ENCODE measurements around the gene CYP4B1.

Gene CYP4B1

GRCh38 chr1:46801323-46802055 is 2.6 kb downstream of the CYP4B1 start:
- Mint-ChIP-seq H3K27ac (no peak overlapping the region), H3K4me1 (no peaks in the 10 kb centered on the region), H3K9me3 (peaks cover 1% of the 10 kb centered on the region), H3K36me3 (ENCODE audit: low read depth) (no peaks in the 10 kb centered on the region), H3K4me3 (no peak overlapping the region), H3K27me3 (ENCODE audit: low read depth, poor library complexity) (peaks cover 29% of the 10 kb centered on the region)
- DNase-seq: no peak
- no peak for TF ChIP-seq CTCF (IDR thresholded peaks at IDR 0.05)

GRCh38 chr1:46802081-46802480 is 3.2 kb downstream of the CYP4B1 start:
- no peaks in the 10 kb centered on the region for H3K4me1 Mint-ChIP-seq
- H3K27ac Mint-ChIP-seq: no peak overlapping the region
- H3K9me3 Mint-ChIP-seq: no peaks in the 10 kb centered on the region
- TF ChIP-seq CTCF (IDR thresholded peaks at IDR 0.05): no peak
- no peak overlapping the region for H3K4me3 Mint-ChIP-seq
- peaks cover 27% of the 10 kb centered on the region for H3K27me3 Mint-ChIP-seq (ENCODE audit: low read depth, poor library complexity)
- no peaks in the 10 kb centered on the region for H3K36me3 Mint-ChIP-seq (ENCODE audit: low read depth)
- DNase-seq: no peak

- H3K4me1 Mint-ChIP-seq: no peaks in the 10 kb centered on the region
- no peaks in the 10 kb centered on the region for H3K36me3 Mint-ChIP-seq (ENCODE audit: low read depth)
- H3K27ac Mint-ChIP-seq: no peak overlapping the region
- H3K4me3 Mint-ChIP-seq: no peak overlapping the region
- no peak for DNase-seq
- H3K9me3 Mint-ChIP-seq: peaks cover 4% of the 10 kb centered on the region
- H3K27me3 Mint-ChIP-seq (ENCODE audit: low read depth, poor library complexity): peaks cover 27% of the 10 kb centered on the region
- TF ChIP-seq CTCF (IDR thresholded peaks at IDR 0.05): no peak
Measured at GRCh38 chr1:46802901-46803574, 4.2 kb downstream of the CYP4B1 start.

- Mint-ChIP-seq H3K4me1 (no peaks in the 10 kb centered on the region), H3K4me3 (no peak overlapping the region), H3K27me3 (ENCODE audit: low read depth, poor library complexity) (peaks cover 26% of the 10 kb centered on the region), H3K9me3 (peaks cover 5% of the 10 kb centered on the region), H3K36me3 (ENCODE audit: low read depth) (no peaks in the 10 kb centered on the region), H3K27ac (no peak overlapping the region)
- no peak for TF ChIP-seq CTCF (IDR thresholded peaks at IDR 0.05)
- DNase-seq: no peak
Measured at GRCh38 chr1:46804027-46804889, 5.4 kb downstream of the CYP4B1 start.

- Mint-ChIP-seq H3K27ac (no peak overlapping the region), H3K4me1 (no peaks in the 10 kb centered on the region), H3K4me3 (no peak overlapping the region), H3K9me3 (peaks cover 5% of the 10 kb centered on the region), H3K36me3 (ENCODE audit: low read depth) (no peaks in the 10 kb centered on the region), H3K27me3 (ENCODE audit: low read depth, poor library complexity) (peaks cover 21% of the 10 kb centered on the region)
- no peak for TF ChIP-seq CTCF (IDR thresholded peaks at IDR 0.05)
- no peak for DNase-seq
Measured at GRCh38 chr1:46804926-46805325, 6.1 kb downstream of the CYP4B1 start.

All from nephron progenitor cell (in vitro differentiated cells).